Endothelial cell of umbilical vein (primary cell): ENCODE measurements around the gene DUSP28. TPM values are rescaled to one million over a fixed set of nuclear protein-coding genes. Genes with fewer than 3 reads are reported as not detected.

Experiments used
- BruUV-seq: library from RNA; stranded (reverse); fragments of 400-500 nt; replicated peaks from 2 replicates; lab custom pipeline; 2021; lab: Mats Ljungman, UMichigan
- CTCF ChIA-PET: fragments of 300-600, 350-600 bp; sonication (Branson Sonifier 250); formaldehyde crosslinking; loops from one replicate; lab custom pipeline; 2021; ENCODE audit warnings: antibody characterized with exemption, inconsistent platforms; lab: Charles Lee
- POLR2A ChIA-PET: fragments of 300-600, 350-600 bp; sonication (Branson Sonifier 250); formaldehyde crosslinking; loops from one replicate; lab custom pipeline; 2021; ENCODE audit warnings: antibody characterized with exemption, inconsistent platforms; lab: Charles Lee
- DNase-seq: peaks from one replicate; pipeline ENCODE4 v3.0.0-alpha.2; 2011; ENCODE audit warnings: low read depth, low spot score
- FAIRE-seq: peaks from 2 replicates; lab custom pipeline; 2011; peaks lifted over from hg19 to GRCh38; lab: Jason Lieb, UNC
- H2AFZ ChIP-seq: 2 replicates; pipeline ENCODE4 v1.6.0; 2012; ENCODE audit warnings: low read depth, low read length, control low read depth, inconsistent platforms
- H3K27ac ChIP-seq: 2 replicates; pipeline ENCODE4 v1.5.1; 2011; ENCODE audit warnings: low read depth, mild to moderate bottlenecking, control low read depth, low read length, moderate library complexity; ENCODE audit not compliant: insufficient read depth
- H3K27me3 ChIP-seq, 2 experiments: 2 replicates each; pipeline versions ENCODE4 v1.6.0 to v1.6.1; 2011; ENCODE audit warnings: low read length in 2 of 2, mixed read lengths in 1 of 2; ENCODE audit not compliant: control insufficient read depth in 2 of 2, insufficient read depth in 2 of 2
- H3K36me3 ChIP-seq, 2 experiments: 2 replicates in 1 of 2; 3 replicates in 1 of 2; pipeline ENCODE4 v1.5.1; 2011; ENCODE audit warnings: low read length in 2 of 2, mild to moderate bottlenecking in 1 of 2, moderate library complexity in 1 of 2; ENCODE audit not compliant: control insufficient read depth in 2 of 2, insufficient read depth in 2 of 2; ENCODE audit errors: extremely low read depth in 1 of 2
- H3K4me1 ChIP-seq: 3 replicates; pipeline ENCODE4 v1.5.1; 2011; ENCODE audit warnings: mild to moderate bottlenecking, low read length; ENCODE audit not compliant: control insufficient read depth, insufficient read depth; ENCODE audit errors: extremely low read depth
- H3K4me2 ChIP-seq: 2 replicates; pipeline ENCODE4 v1.6.1; 2011; ENCODE audit warnings: low read length, control low read depth, mixed read lengths; ENCODE audit not compliant: insufficient read depth
- H3K4me3 ChIP-seq, 3 experiments: fragments of 200-600 bp in 1 of 3; sonication (generic), shearing (Covaris generic) in 1 of 3; replicated peaks in 1 of 3; 2 replicates each; pipeline ENCODE4 v1.5.1; 2011 to 2016; ENCODE audit warnings: control low read depth in 3 of 3, low read length in 3 of 3, mild to moderate bottlenecking in 2 of 3, inconsistent platforms in 1 of 3, low read depth in 1 of 3, moderate library complexity in 1 of 3; ENCODE audit not compliant: insufficient read depth in 1 of 3
- H3K79me2 ChIP-seq: 2 replicates; pipeline ENCODE4 v1.6.0; 2012; ENCODE audit warnings: low read length, inconsistent platforms; ENCODE audit not compliant: control insufficient read depth, insufficient read depth
- H3K9ac ChIP-seq: replicated peaks from 2 replicates; pipeline ENCODE3; 2011; ENCODE audit warnings: low read length, control low read depth; ENCODE audit not compliant: insufficient read depth; ENCODE audit errors: extremely low read depth
- H3K9me1 ChIP-seq: replicated peaks from 3 replicates; pipeline ENCODE4 v1.6.0; 2011; ENCODE audit warnings: mild to moderate bottlenecking, low read length; ENCODE audit not compliant: control insufficient read depth, insufficient read depth; ENCODE audit errors: extremely low read depth
- H3K9me3 ChIP-seq: replicated peaks from 2 replicates; pipeline ENCODE4 v1.5.1; 2012; ENCODE audit warnings: low read length, inconsistent platforms; ENCODE audit not compliant: control insufficient read depth, insufficient read depth
- H4K20me1 ChIP-seq: replicated peaks from 2 replicates; pipeline ENCODE3; 2011; ENCODE audit warnings: mild to moderate bottlenecking, low read length; ENCODE audit not compliant: control insufficient read depth, insufficient read depth; ENCODE audit errors: extremely low read depth
- MYC ChIP-seq: IDR thresholded peaks from one replicate; pipeline ENCODE4 v1.6.1; 2011; ENCODE audit warnings: mild to moderate bottlenecking, low read depth, low read length
- POLR2A ChIP-seq: IDR thresholded peaks from 2 replicates; pipeline ENCODE4 v1.6.1; 2012; ENCODE audit warnings: low read depth, mild to moderate bottlenecking, control low read depth, low read length
- POLR2AphosphoS5 ChIP-seq: IDR thresholded peaks from 2 replicates; pipeline ENCODE4 v1.6.1; 2012; ENCODE audit warnings: low read depth, mild to moderate bottlenecking, control low read depth, low read length, moderate library complexity; ENCODE audit not compliant: insufficient read depth
- dilution Hi-C: fragments of 300-500 bp; cut with MboI; formaldehyde crosslinking; loops from one replicate; pipeline ENCODE4 v1.15.0; 2019; ENCODE audit warnings: low sequenced_read_pairs; ENCODE audit not compliant: extremely low pct_ligation_motif_present
- intact Hi-C: fragments of 100-400 bp; cut with micrococcal nuclease; formaldehyde crosslinking; loops from one replicate; pipeline ENCODE4 v1.10.0; 2022
- polyA plus RNA-seq, 4 experiments: library from polyadenylated mRNA; depleted of rRNA in 3 of 4; stranded (reverse) in 3 of 4; unstranded in 1 of 4; fragments of >200 nt; gene quantifications; 2 replicates each; pipeline versions ENCODE4 v1.2.1 to v1.2.3, GENCODE V29; 2011 to 2012; ENCODE audit warnings: missing spikeins in 1 of 4
- total RNA-seq: library from RNA; stranded (reverse); gene quantifications from 2 replicates; pipeline ENCODE4 v1.2.3, GENCODE V29; 2021

DUSP28 gene
- total and polyA plus RNA-seq, 2 donors (not counting 3 experiments of a cell fraction or from before 2014, with no cell fraction given) = 2.2 to 4.3 TPM

DNA sequence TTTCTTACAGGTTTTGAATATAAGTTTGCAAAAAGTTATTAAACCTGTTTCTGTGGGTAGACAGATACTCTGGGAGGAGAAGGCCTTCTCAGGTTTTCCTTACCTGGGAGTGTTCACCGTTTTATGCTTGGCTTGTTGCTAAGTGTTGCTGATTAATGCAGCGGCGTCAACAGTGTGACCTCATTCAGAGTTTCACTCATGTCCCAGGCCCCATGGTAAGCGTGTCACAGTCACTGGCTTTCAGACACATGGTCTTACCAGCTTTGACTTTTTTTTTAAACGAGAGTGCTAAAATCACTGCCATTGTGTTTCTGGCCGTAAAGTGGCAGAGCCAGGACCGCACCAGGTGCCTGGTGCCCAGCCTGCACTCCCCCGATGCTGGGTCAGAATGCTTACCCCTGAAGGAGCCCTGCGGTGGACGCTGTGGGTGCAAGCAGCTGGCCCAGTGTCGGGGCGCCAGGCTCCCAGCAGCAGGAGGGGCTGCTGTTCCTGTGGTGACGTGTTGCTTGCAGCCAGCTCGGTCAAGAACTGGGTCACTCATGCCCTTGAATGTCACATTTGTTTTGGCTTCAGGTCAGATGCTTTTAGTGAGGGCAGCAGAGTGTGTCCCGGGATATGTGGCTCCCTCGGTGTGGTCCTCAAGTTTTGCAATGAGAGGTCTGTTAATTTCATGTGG, 29.8 kb downstream of the DUSP28 start:
- dilution Hi-C loops = no loop called here
- no TSS peak for BruUV-seq
- H3K4me3 ChIP-seq = no peak overlapping the region
- H3K9me1 ChIP-seq = no peaks in the 10 kb centered on the region
- TF ChIP-seq MYC (no peak), POLR2AphosphoS5 (no peak)
- H2AFZ ChIP-seq = no peak overlapping the region
- peaks cover 17% of the 10 kb centered on the region for H3K4me1 ChIP-seq
- no peak overlapping the region for H3K4me2 ChIP-seq
- no peaks in the 10 kb centered on the region for H3K27me3 ChIP-seq
- ChIA-PET POLR2A (no interaction called here), CTCF (interaction anchor here (1.2 to 5.3 kb wide), 2 partner anchors 24 to 29 kb away, joined by 4 to 47 read pairs; no protein-coding TSS in a partner anchor)
- FAIRE-seq (no peak), DNase-seq (no peak)
- H3K9ac ChIP-seq = no peak overlapping the region
- peaks cover 2 to 22% of the 10 kb centered on the region in 2 experiments for H3K36me3 ChIP-seq
- H3K79me2 ChIP-seq = peaks cover 47% of the 10 kb centered on the region
- H3K9me3 ChIP-seq = no peaks in the 10 kb centered on the region
- no peaks in the 10 kb centered on the region for H4K20me1 ChIP-seq
- intact Hi-C loops = no loop called here
- H3K27ac ChIP-seq = no peak overlapping the region

DNA sequence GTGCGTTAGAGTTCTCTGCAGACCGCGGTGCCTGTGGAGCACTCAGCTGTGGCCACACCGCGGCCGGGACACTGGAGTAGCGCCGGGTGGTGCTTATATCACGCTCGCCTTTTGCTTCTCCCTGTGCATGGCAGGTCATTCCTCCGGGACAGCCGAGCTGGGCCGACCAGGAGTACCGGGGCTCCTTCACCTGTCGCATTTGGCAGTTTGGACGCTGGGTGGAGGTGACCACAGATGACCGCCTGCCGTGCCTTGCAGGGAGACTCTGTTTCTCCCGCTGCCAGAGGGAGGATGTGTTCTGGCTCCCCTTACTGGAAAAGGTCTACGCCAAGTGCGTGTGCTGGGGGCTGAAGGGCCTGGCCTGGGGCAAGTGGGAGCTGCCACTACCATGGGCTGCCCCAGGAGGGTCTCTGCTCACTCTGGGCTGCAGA, 30.5 kb downstream of the DUSP28 start:
- Histone ChIP-seq H2AFZ (no peak overlapping the region), H3K27ac (no peak overlapping the region), H4K20me1 (no peaks in the 10 kb centered on the region), H3K9me1 (no peaks in the 10 kb centered on the region), H3K9me3 (no peaks in the 10 kb centered on the region), H3K4me2 (no peak overlapping the region), H3K36me3 (peaks cover 2 to 22% of the 10 kb centered on the region in 2 experiments), H3K27me3 (no peaks in the 10 kb centered on the region), H3K9ac (no peak overlapping the region), H3K4me1 (peaks cover 11% of the 10 kb centered on the region), H3K79me2 (peaks cover 40% of the 10 kb centered on the region), H3K4me3 (no peak overlapping the region)
- DNase-seq (no peak), FAIRE-seq (no peak)
- no TSS peak for BruUV-seq
- intact Hi-C loops (no loop called here), dilution Hi-C loops (no loop called here)
- POLR2A ChIA-PET = interaction anchor here (0.6 kb wide), 1 partner anchor 188 kb away, joined by 3 read pairs; no protein-coding TSS in a partner anchor
- CTCF ChIA-PET = no interaction called here
- TF ChIP-seq POLR2A = no peak
